Measurements from ENCODE around the gene EXD1.
A peak's percentile ranks its signal among the peaks of the same experiment; 100 is the strongest.
"Not testable (repeated sequence)": the region's sequence is repeated elsewhere in the genome, so short reads cannot be mapped to it uniquely, and the experiment has no call there.

The EXD1 gene

DNA sequence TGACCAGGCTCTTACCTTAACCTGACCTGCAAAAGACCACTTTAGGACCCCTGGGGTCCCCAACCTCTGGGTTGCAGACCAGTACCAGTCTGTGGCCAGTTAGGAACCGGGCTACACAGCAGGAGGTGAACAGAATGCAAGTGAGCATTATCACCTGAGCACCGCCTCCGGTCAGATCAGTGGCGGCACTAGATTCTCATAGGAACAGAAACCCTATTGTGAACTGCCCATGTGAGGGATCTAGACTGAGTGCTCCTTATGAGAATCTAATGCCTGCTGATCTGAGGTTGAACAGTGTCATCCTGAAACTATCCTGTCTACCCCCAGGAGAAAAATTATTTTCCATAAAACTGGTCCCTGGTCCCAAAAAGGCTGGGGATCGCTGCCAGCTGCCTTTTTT is 20.9 kb upstream of the EXD1 start:
- no peak for DNase-seq (ENCODE audit: low read depth, low spot score)
- TF ChIP-seq, protein P1, sequence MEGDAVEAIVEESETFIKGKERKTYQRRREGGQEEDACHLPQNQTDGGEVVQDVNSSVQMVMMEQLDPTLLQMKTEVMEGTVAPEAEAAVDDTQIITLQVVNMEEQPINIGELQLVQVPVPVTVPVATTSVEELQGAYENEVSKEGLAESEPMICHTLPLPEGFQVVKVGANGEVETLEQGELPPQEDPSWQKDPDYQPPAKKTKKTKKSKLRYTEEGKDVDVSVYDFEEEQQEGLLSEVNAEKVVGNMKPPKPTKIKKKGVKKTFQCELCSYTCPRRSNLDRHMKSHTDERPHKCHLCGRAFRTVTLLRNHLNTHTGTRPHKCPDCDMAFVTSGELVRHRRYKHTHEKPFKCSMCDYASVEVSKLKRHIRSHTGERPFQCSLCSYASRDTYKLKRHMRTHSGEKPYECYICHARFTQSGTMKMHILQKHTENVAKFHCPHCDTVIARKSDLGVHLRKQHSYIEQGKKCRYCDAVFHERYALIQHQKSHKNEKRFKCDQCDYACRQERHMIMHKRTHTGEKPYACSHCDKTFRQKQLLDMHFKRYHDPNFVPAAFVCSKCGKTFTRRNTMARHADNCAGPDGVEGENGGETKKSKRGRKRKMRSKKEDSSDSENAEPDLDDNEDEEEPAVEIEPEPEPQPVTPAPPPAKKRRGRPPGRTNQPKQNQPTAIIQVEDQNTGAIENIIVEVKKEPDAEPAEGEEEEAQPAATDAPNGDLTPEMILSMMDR (IDR thresholded peaks at IDR 0.05; ENCODE audit: low read depth, low read length), result no peak
- in situ Hi-C loops (cut with HindIII; ENCODE audit: low sequenced_read_pairs), result no loop called here
- H3K4me3 ChIP-seq (ENCODE audit: low read depth, low read length), result no peak overlapping the region

DNA sequence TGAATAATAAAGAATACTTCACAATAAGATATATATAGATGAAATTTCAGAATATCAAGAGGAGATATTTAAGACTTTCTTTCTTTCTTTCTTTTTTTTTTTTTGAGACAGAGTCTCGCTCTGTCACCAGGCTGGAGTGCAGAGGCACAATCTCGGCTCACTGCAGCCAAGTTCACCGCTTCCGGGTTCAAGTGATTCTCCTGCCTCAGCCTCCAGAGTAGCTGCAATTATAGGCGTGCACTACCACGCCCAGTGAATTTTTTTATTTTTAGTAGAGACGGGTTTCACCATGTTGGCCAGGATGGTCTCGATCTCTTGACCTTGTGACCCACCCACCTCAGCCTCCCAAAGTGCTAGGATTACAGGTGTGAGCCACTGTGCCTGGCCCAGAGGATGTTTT is 20.2 kb upstream of the EXD1 start:
- in situ Hi-C loops (cut with HindIII; ENCODE audit: low sequenced_read_pairs); H3K4me3 ChIP-seq (ENCODE audit: low read depth, low read length): not testable (repeated sequence)

DNA sequence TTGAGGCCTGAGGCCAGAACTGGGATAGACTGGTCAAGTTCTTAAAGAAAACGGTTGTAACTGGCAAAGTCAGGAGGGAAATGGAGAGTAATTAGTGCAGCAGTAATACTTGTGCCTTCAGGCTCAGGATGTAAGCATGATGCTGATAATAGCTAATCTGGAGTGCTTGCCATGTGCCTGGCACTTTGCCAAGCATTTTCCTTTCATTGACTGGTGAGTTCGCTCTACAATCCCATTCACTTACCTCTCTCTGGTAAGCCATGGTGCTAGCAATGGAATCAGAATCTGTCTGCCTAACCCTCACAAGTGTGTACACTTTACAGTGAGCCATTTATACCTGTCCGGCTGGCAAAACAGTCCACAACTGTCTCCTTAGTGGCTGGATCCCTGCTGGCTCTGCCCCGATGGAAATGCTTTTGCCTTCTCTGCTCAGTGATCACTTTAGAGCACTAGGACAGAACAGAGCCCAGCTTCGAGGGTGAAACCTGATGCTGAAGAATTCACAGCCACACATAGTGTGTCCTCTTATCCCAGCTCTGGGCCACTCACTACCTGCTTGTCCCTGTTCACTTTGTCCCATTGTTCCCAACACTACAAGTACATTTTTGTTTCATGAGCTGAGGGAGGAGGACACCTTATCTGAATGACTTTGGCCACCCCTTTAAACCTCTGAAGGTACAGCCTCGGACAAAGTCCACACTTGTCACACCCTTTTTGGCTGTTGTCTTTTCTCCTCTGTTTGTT is 10.8 kb upstream of the EXD1 start:
- in situ Hi-C loops (cut with HindIII; ENCODE audit: low sequenced_read_pairs), result no loop called here
- TF ChIP-seq, protein P1 (IDR thresholded peaks at IDR 0.05; ENCODE audit: low read depth, low read length), result no peak
- no peak for DNase-seq (ENCODE audit: low read depth, low spot score)
- no peak overlapping the region for H3K4me3 ChIP-seq (ENCODE audit: low read depth, low read length)

More for the DNA sequence above, 20.2 kb upstream of the EXD1 start:
- not testable (repeated sequence) for DNase-seq (ENCODE audit: low read depth, low spot score)

DNA sequence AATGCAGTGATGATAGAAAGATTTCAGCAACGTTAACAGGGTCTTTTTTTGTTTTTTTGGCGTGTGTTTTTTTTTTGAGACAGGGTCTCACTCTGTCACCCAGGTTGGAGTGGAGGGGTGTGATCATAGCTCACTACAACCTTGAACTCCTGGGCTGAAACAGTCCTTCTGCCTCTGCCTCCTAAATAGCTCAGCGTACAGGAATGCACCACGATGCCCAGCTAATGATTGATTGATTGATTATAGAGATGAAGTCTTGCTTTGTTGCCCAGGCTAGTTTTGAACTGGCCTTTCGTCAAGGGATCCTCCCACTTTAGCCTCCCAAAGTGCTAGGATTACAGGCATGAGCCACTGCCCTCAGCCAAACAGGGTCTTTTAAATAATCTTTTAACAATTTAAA is 7.5 kb upstream of the EXD1 start:
- in situ Hi-C loops (cut with HindIII; ENCODE audit: low sequenced_read_pairs), result no loop called here
- TF ChIP-seq, protein P1 (IDR thresholded peaks at IDR 0.05; ENCODE audit: low read depth, low read length), result no peak

DNA sequence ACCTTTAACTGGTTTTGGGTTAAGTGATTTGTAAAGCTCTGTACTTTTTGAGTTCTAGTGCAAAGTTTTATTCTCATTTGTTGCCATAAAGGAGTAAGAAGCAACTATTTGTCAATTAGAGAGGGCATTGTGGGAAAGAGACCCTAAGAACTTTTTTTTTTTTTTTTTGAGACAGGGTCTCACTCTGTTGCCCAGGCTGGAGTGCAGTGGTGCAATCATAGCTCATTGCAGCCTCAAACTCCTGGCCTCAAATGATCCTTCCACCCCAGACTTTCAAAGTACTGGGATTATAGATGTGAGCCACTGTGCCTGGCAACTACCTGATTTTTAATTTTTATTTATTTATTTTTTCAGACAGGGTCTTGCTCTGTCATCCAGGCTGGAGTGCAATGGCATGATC is 5.4 kb upstream of the EXD1 start:
- in situ Hi-C loops (cut with HindIII; ENCODE audit: low sequenced_read_pairs), result no loop called here
- no peak overlapping the region for H3K4me3 ChIP-seq (ENCODE audit: low read depth, low read length)
- DNase-seq (ENCODE audit: low read depth, low spot score), result no peak
- TF ChIP-seq, protein P1 (IDR thresholded peaks at IDR 0.05; ENCODE audit: low read depth, low read length), result no peak

More for the DNA sequence above, 7.5 kb upstream of the EXD1 start:
- DNase-seq (ENCODE audit: low read depth, low spot score), result no peak
- no peak overlapping the region for H3K4me3 ChIP-seq (ENCODE audit: low read depth, low read length)

DNA sequence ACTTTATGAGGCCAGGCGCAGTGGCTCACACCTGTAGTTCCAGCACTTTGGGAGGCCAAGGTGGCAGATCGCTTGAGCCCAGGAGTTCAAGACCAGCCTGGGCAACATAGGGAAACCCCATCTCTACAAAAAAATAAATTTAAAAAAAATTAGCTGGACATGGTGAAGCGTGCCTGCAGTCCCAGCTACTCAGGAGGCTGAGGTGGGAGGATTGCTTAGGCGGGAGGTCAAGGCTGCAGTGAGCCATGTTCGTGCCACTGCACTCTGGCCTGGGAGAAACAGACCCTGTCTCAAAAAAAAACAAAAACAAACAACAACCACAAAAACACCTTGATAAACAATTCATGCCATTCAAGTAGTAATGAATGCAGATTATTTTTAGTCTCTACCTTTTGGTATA is 4.7 kb upstream of the EXD1 start:
- H3K4me3 ChIP-seq (ENCODE audit: low read depth, low read length); DNase-seq (ENCODE audit: low read depth, low spot score); in situ Hi-C loops (cut with HindIII; ENCODE audit: low sequenced_read_pairs): not testable (repeated sequence)

- no peak overlapping the region for H3K4me3 ChIP-seq (ENCODE audit: low read depth, low read length)
- TF ChIP-seq, protein P1 (IDR thresholded peaks at IDR 0.05; ENCODE audit: low read depth, low read length), result no peak
- DNase-seq (ENCODE audit: low read depth, low spot score), result peak; percentile 70
- in situ Hi-C loops (cut with HindIII; ENCODE audit: low sequenced_read_pairs), result no loop called here
Measured at GRCh38 chr15:41233367-41233771, 2.8 kb upstream of the EXD1 start.

Measured in astrocyte of the spinal cord (primary cell).